NT2/D1 (cell line): ENCODE data around the gene SLC46A3.

ENCODE experiments used
- SUZ12 ChIP-seq: IDR thresholded peaks from 2 replicates; pipeline ENCODE4 v1.6.1; 2011; ENCODE audit not compliant: insufficient read length, insufficient read depth; ENCODE audit errors: extremely low read depth
- ZNF274 ChIP-seq: IDR thresholded peaks from 2 replicates; pipeline ENCODE4 v1.6.1; 2011; ENCODE audit warnings: mild to moderate bottlenecking, low read depth, low read length

GRCh38 chr13:28707629-28708427 is 10.9 kb downstream of the SLC46A3 start:
- TF ChIP-seq ZNF274 (no peak), SUZ12 (no peak)
